SK-N-SH (cell line): Measurements from ENCODE around the gene EFNB2. TPM values are rescaled to one million over a fixed set of nuclear protein-coding genes. Genes with fewer than 3 reads are reported as not detected.

Experiments used
- CTCF ChIA-PET: fragments of 300-600, 350-600 bp; formaldehyde crosslinking; extraction: SDS; loops from one replicate; lab custom pipeline; 2021; lab: Yijun Ruan, JAX
- POLR2A ChIA-PET: fragments of 350-600 bp; sonication (Branson Sonifier 250); formaldehyde crosslinking; extraction: SDS; loops from one replicate; lab custom pipeline; 2020; ENCODE audit warnings: antibody characterized with exemption, inconsistent platforms; lab: Yijun Ruan, JAX
- DNase-seq: peaks from one replicate; pipeline ENCODE4 v3.0.0; 2012
- H2AFZ ChIP-seq: fragments of 200-600 bp; sonication (generic); 2 replicates; pipeline ENCODE4 v1.8.1; 2016; ENCODE audit warnings: antibody characterized with exemption, mild to moderate bottlenecking, low read depth
- H3F3A ChIP-seq: fragments of 200-600 bp; sonication (generic); replicated peaks from 2 replicates; pipeline ENCODE3; 2016; ENCODE audit warnings: antibody characterized with exemption, mild to moderate bottlenecking; ENCODE audit not compliant: insufficient read depth
- H3K27ac ChIP-seq, 2 experiments: fragments of 200-500 bp in 1 of 2; fragments of 200-600 bp in 1 of 2; sonication (Bioruptor generic) in 1 of 2; sonication (generic), shearing (Covaris generic) in 1 of 2; 2 replicates each; pipeline versions ENCODE4 v1.5.1 to v1.6.1; 2014 to 2016; ENCODE audit warnings: low read depth in 2 of 2, inconsistent platforms in 1 of 2, low read length in 1 of 2, mild to moderate bottlenecking in 1 of 2, mixed read lengths in 1 of 2
- H3K27me3 ChIP-seq: fragments of 200-600 bp; sonication (generic), shearing (Covaris generic); 2 replicates; pipeline ENCODE4 v1.6.1; 2016; ENCODE audit warnings: mixed run types; ENCODE audit not compliant: insufficient read depth
- H3K36me3 ChIP-seq, 2 experiments: fragments of 200-500 bp in 1 of 2; fragments of 200-600 bp in 1 of 2; sonication (Bioruptor generic) in 1 of 2; sonication (generic) in 1 of 2; replicated peaks in 1 of 2; 2 replicates each; pipeline versions ENCODE3 to v1.5.1; 2014 to 2016; ENCODE audit warnings: low read length in 1 of 2, mild to moderate bottlenecking in 1 of 2; ENCODE audit not compliant: insufficient read depth in 2 of 2, control insufficient read depth in 1 of 2
- H3K4me1 ChIP-seq, 2 experiments: fragments of 200-500 bp in 1 of 2; fragments of 200-600 bp in 1 of 2; sonication (Bioruptor generic) in 1 of 2; sonication (generic), shearing (Covaris generic) in 1 of 2; 2 replicates each; pipeline versions ENCODE4 v1.5.1 to v1.6.1; 2014 to 2016; ENCODE audit warnings: low read depth in 1 of 2, low read length in 1 of 2, mixed run types in 1 of 2; ENCODE audit not compliant: insufficient read depth in 2 of 2, control insufficient read depth in 1 of 2
- H3K4me2 ChIP-seq: fragments of 200-600 bp; sonication (generic), shearing (Covaris generic); 2 replicates; pipeline ENCODE4 v1.6.1; 2017; ENCODE audit warnings: mixed run types
- H3K4me3 ChIP-seq, 2 experiments: fragments of 200-500 bp in 1 of 2; fragments of 200-600 bp in 1 of 2; sonication (Bioruptor generic) in 1 of 2; sonication (generic), shearing (Covaris generic) in 1 of 2; 2 replicates each; pipeline versions ENCODE4 v1.5.1 to v1.8.1; 2014 to 2016; ENCODE audit warnings: low read depth in 2 of 2, inconsistent platforms in 1 of 2, low read length in 1 of 2, mild to moderate bottlenecking in 1 of 2, mixed read lengths in 1 of 2, moderate library complexity in 1 of 2
- H3K79me2 ChIP-seq: fragments of 200-600 bp; sonication (generic); 2 replicates; pipeline ENCODE4 v1.8.1; 2017; ENCODE audit warnings: mild to moderate bottlenecking; ENCODE audit not compliant: insufficient read depth
- H3K9ac ChIP-seq: fragments of 200-600 bp; sonication (generic); 2 replicates; pipeline ENCODE4 v1.6.1; 2017; ENCODE audit warnings: mixed run types
- H3K9me2 ChIP-seq: fragments of 200-600 bp; sonication (generic); 2 replicates; pipeline ENCODE4 v1.6.1; 2017; ENCODE audit warnings: mixed run types
- H3K9me3 ChIP-seq: fragments of 200-600 bp; sonication (generic); 2 replicates; pipeline ENCODE4 v1.6.1; 2017; ENCODE audit warnings: mixed run types, mild to moderate bottlenecking, moderate library complexity
- H4K20me1 ChIP-seq: fragments of 200-600 bp; sonication (generic); 2 replicates; pipeline ENCODE4 v1.6.1; 2017; ENCODE audit warnings: mild to moderate bottlenecking, mixed run types; ENCODE audit not compliant: insufficient read depth
- CHD2 ChIP-seq: fragments of 150-350 bp; IDR thresholded peaks from 2 replicates; pipeline ENCODE4 v1.6.1; 2018; ENCODE audit warnings: low read length; ENCODE audit not compliant: partially characterized antibody
- ELF1 ChIP-seq: IDR thresholded peaks from 2 replicates; pipeline ENCODE4 v1.4.0; 2012
- EP300 ChIP-seq, 2 experiments: IDR thresholded peaks; 2 replicates each; pipeline versions ENCODE4 v1.4.0 to v1.6.1; 2012; ENCODE audit warnings: borderline replicate concordance in 1 of 2, low read depth in 1 of 2, low read length in 1 of 2
- EZH2phosphoT487 ChIP-seq: fragments of 200-600 bp; sonication (generic); IDR thresholded peaks from 2 replicates; pipeline ENCODE4 v1.6.1; 2017; ENCODE audit warnings: low read depth, mixed run types, mild to moderate bottlenecking, antibody characterized with exemption, moderate library complexity, borderline replicate concordance
- FOXJ3 ChIP-seq: sonication (generic); formaldehyde crosslinking; IDR thresholded peaks from 2 replicates; pipeline ENCODE4 v1.5.1; 2020; ENCODE audit warnings: mild to moderate bottlenecking, missing genetic modification reagents
- GATA2 ChIP-seq: sonication (generic); formaldehyde crosslinking; IDR thresholded peaks from 2 replicates; pipeline ENCODE4 v1.5.0; 2020; ENCODE audit warnings: mild to moderate bottlenecking, missing genetic modification reagents
- MEF2A ChIP-seq: IDR thresholded peaks from 2 replicates; pipeline ENCODE4 v1.4.0; 2012; ENCODE audit warnings: low read depth, borderline replicate concordance
- MXI1 ChIP-seq: IDR thresholded peaks from 2 replicates; pipeline ENCODE4 v1.6.1; 2012; ENCODE audit warnings: mild to moderate bottlenecking, low read depth, low read length, improper control_type of control experiment
- NFIC ChIP-seq: IDR thresholded peaks from 2 replicates; pipeline ENCODE4 v1.4.0; 2012; ENCODE audit warnings: borderline replicate concordance
- NRF1 ChIP-seq: IDR thresholded peaks from 2 replicates; pipeline ENCODE4 v1.6.1; 2012; ENCODE audit warnings: low read depth, mild to moderate bottlenecking, low read length
- POLR2AphosphoS5 ChIP-seq: IDR thresholded peaks from 2 replicates; pipeline ENCODE4 v1.6.1; 2012; ENCODE audit warnings: low read depth, low read length
- RFX5 ChIP-seq: IDR thresholded peaks from 2 replicates; pipeline ENCODE4 v1.6.1; 2012; ENCODE audit warnings: mild to moderate bottlenecking, improper control_type of control experiment, low read length
- RXRA ChIP-seq: IDR thresholded peaks from 2 replicates; pipeline ENCODE4 v1.4.0; 2012; ENCODE audit warnings: low read depth, mild to moderate bottlenecking, borderline replicate concordance
- SIN3A ChIP-seq: IDR thresholded peaks from 2 replicates; pipeline ENCODE4 v1.6.1; 2012; ENCODE audit warnings: low read depth, mild to moderate bottlenecking, low read length, moderate library complexity, borderline replicate concordance
- SMC3 ChIP-seq: IDR thresholded peaks from 2 replicates; pipeline ENCODE4 v1.6.1; 2012; ENCODE audit warnings: low read depth, low read length, improper control_type of control experiment
- TAF1 ChIP-seq: IDR thresholded peaks from 2 replicates; pipeline ENCODE4 v1.6.1; 2012; ENCODE audit warnings: low read depth, mild to moderate bottlenecking, low read length, moderate library complexity, borderline replicate concordance
- WGBS: methylation state at CpG from one replicate; pipeline ENCODE4 v1.1.6; 2017; ENCODE audit warnings: low lambda C conversion rate; 5-methylcytosine and 5-hydroxymethylcytosine counted together
- polyA plus RNA-seq, 3 experiments: library from polyadenylated mRNA; depleted of rRNA; stranded (reverse); fragments of >200 nt; gene quantifications; 2 replicates each; pipeline ENCODE4 v1.2.3, GENCODE V29; 2012
- TF ChIP-seq, protein P1 (sequence below): IDR thresholded peaks from 2 replicates; pipeline ENCODE4 v1.4.0; 2012; ENCODE audit warnings: low read depth, borderline replicate concordance
- TF ChIP-seq, protein P2 (sequence below): IDR thresholded peaks from 2 replicates; pipeline ENCODE4 v1.6.1; 2012; ENCODE audit warnings: mild to moderate bottlenecking, low read depth, low read length, moderate library complexity
- TF ChIP-seq, protein P3 (sequence below): IDR thresholded peaks from 2 replicates; pipeline ENCODE4 v1.4.0; 2012; ENCODE audit warnings: low read depth
- TF ChIP-seq, protein P4 (sequence below): IDR thresholded peaks from 2 replicates; pipeline ENCODE4; 2012
- TF ChIP-seq, protein P5 (sequence below): IDR thresholded peaks from 2 replicates; pipeline ENCODE4 v1.4.0; 2012; ENCODE audit warnings: low read depth, borderline replicate concordance
- TF ChIP-seq, protein P6 (sequence below): fragments of 200-600 bp; sonication (generic); IDR thresholded peaks from 2 replicates; pipeline ENCODE4 v1.6.1; 2017; ENCODE audit warnings: antibody characterized with exemption, mild to moderate bottlenecking, moderate library complexity

Gene EFNB2
- polyA plus RNA-seq, 1 of the 3 experiments (the other 2 are of a cell fraction), result 3.0 TPM

DNA sequence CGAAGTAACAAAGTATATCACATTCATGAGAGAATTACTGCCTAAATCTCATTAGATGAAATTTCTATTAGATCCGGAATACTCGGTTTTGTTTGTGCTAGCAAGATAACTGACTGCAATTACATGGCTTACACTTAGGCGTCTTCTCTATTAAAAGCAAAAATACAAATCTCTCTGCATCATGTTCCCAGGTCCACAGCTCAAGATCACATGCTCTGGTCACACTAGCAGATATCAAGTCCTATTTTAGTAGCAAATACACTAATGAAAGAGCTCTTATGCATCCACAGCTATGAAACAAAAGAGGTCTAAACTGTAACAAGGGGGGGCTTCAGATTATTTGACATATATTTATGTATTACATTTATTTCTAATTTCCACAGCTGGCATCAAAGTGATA, 53.5 kb downstream of the EFNB2 start (continued):
- no peak for TF ChIP-seq TAF1
- no peak for TF ChIP-seq RXRA
- no peak for TF ChIP-seq SIN3A

DNA sequence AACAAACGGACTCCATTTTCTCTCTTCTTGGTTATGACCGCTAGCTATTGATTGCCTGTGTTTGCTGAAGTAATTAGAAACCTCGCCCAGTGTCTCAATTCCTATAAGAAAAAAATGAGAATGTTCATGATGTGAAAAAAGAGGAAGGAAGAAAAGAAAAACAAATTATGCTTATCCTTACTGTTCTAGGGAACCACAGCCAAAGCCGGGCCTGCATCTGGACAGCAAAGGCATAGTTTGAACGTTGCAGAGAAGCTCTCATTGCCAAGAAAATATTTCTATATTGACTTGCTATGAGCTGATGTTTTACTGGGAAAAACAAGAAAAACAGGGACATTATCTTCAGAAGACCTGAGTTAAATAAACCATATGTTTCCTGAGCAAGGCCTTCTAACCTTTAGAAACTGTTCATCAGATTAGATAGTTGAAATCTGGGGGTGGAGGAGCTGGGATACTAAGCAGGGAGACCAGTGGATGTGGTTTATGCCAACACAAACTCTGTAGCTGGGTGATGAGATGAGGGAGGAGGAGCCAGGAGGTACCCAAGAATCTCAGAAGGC, 55.0 kb downstream of the EFNB2 start:
- 67% methylated on average over 5 of the region's 5 CpGs for WGBS
- no peaks in the 10 kb centered on the region for H3K9me3 ChIP-seq
- H3K9ac ChIP-seq, result no peak overlapping the region
- no peaks in the 10 kb centered on the region for H3K79me2 ChIP-seq
- H3K4me2 ChIP-seq, result no peak overlapping the region
- CTCF ChIA-PET, result interaction anchor here (0.7 to 0.8 kb wide), 2 partner anchors 9 to 56 kb away, joined by 3 read pairs; no protein-coding TSS in a partner anchor
- no peaks in the 10 kb centered on the region for H3K9me2 ChIP-seq
- DNase-seq, result no peak
- no peaks in the 10 kb centered on the region for H4K20me1 ChIP-seq
- no peaks in the 10 kb centered on the region for H3K36me3 ChIP-seq
- no peak overlapping the region for H3K27ac ChIP-seq
- H3K4me3 ChIP-seq, result no peak overlapping the region
- TF ChIP-seq EZH2phosphoT487, result no peak
- TF ChIP-seq, protein P1, sequence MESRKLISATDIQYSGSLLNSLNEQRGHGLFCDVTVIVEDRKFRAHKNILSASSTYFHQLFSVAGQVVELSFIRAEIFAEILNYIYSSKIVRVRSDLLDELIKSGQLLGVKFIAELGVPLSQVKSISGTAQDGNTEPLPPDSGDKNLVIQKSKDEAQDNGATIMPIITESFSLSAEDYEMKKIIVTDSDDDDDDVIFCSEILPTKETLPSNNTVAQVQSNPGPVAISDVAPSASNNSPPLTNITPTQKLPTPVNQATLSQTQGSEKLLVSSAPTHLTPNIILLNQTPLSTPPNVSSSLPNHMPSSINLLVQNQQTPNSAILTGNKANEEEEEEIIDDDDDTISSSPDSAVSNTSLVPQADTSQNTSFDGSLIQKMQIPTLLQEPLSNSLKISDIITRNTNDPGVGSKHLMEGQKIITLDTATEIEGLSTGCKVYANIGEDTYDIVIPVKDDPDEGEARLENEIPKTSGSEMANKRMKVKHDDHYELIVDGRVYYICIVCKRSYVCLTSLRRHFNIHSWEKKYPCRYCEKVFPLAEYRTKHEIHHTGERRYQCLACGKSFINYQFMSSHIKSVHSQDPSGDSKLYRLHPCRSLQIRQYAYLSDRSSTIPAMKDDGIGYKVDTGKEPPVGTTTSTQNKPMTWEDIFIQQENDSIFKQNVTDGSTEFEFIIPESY, result no peak
- TF ChIP-seq, protein P2, sequence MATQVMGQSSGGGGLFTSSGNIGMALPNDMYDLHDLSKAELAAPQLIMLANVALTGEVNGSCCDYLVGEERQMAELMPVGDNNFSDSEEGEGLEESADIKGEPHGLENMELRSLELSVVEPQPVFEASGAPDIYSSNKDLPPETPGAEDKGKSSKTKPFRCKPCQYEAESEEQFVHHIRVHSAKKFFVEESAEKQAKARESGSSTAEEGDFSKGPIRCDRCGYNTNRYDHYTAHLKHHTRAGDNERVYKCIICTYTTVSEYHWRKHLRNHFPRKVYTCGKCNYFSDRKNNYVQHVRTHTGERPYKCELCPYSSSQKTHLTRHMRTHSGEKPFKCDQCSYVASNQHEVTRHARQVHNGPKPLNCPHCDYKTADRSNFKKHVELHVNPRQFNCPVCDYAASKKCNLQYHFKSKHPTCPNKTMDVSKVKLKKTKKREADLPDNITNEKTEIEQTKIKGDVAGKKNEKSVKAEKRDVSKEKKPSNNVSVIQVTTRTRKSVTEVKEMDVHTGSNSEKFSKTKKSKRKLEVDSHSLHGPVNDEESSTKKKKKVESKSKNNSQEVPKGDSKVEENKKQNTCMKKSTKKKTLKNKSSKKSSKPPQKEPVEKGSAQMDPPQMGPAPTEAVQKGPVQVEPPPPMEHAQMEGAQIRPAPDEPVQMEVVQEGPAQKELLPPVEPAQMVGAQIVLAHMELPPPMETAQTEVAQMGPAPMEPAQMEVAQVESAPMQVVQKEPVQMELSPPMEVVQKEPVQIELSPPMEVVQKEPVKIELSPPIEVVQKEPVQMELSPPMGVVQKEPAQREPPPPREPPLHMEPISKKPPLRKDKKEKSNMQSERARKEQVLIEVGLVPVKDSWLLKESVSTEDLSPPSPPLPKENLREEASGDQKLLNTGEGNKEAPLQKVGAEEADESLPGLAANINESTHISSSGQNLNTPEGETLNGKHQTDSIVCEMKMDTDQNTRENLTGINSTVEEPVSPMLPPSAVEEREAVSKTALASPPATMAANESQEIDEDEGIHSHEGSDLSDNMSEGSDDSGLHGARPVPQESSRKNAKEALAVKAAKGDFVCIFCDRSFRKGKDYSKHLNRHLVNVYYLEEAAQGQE, result no peak
- no peak for TF ChIP-seq ELF1
- no peak for TF ChIP-seq GATA2 (CRISPR knock-in tag)
- no peak for TF ChIP-seq EP300 (IDR thresholded peaks at IDR 0.05; ENCODE audit: borderline replicate concordance in 1 of 2, low read depth in 1 of 2, low read length in 1 of 2)
- TF ChIP-seq, protein P3, sequence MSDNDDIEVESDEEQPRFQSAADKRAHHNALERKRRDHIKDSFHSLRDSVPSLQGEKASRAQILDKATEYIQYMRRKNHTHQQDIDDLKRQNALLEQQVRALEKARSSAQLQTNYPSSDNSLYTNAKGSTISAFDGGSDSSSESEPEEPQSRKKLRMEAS, result no peak
- no peak for TF ChIP-seq RXRA
- no peak for TF ChIP-seq CHD2
- no peak for TF ChIP-seq POLR2AphosphoS5
- TF ChIP-seq FOXJ3 (CRISPR knock-in tag), result no peak
- TF ChIP-seq NRF1, result no peak
- no peak for TF ChIP-seq NFIC
- no peak for TF ChIP-seq MEF2A
- TF ChIP-seq, protein P4, sequence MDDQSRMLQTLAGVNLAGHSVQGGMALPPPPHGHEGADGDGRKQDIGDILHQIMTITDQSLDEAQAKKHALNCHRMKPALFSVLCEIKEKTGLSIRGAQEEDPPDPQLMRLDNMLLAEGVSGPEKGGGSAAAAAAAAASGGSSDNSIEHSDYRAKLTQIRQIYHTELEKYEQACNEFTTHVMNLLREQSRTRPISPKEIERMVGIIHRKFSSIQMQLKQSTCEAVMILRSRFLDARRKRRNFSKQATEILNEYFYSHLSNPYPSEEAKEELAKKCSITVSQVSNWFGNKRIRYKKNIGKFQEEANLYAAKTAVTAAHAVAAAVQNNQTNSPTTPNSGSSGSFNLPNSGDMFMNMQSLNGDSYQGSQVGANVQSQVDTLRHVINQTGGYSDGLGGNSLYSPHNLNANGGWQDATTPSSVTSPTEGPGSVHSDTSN, result no peak
- no peak for TF ChIP-seq MXI1
- TF ChIP-seq, protein P5, sequence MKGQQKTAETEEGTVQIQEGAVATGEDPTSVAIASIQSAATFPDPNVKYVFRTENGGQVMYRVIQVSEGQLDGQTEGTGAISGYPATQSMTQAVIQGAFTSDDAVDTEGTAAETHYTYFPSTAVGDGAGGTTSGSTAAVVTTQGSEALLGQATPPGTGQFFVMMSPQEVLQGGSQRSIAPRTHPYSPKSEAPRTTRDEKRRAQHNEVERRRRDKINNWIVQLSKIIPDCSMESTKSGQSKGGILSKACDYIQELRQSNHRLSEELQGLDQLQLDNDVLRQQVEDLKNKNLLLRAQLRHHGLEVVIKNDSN, result no peak
- TF ChIP-seq RFX5, result no peak
- TF ChIP-seq, protein P6, sequence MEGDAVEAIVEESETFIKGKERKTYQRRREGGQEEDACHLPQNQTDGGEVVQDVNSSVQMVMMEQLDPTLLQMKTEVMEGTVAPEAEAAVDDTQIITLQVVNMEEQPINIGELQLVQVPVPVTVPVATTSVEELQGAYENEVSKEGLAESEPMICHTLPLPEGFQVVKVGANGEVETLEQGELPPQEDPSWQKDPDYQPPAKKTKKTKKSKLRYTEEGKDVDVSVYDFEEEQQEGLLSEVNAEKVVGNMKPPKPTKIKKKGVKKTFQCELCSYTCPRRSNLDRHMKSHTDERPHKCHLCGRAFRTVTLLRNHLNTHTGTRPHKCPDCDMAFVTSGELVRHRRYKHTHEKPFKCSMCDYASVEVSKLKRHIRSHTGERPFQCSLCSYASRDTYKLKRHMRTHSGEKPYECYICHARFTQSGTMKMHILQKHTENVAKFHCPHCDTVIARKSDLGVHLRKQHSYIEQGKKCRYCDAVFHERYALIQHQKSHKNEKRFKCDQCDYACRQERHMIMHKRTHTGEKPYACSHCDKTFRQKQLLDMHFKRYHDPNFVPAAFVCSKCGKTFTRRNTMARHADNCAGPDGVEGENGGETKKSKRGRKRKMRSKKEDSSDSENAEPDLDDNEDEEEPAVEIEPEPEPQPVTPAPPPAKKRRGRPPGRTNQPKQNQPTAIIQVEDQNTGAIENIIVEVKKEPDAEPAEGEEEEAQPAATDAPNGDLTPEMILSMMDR, result no peak
- no peak for TF ChIP-seq SMC3
- H3K4me1 ChIP-seq, result no peaks in the 10 kb centered on the region; a peak in 1 of 4 replicates
- H3K27me3 ChIP-seq, result no peaks in the 10 kb centered on the region
- H3F3A ChIP-seq, result no peaks in the 10 kb centered on the region
- POLR2A ChIA-PET, result no interaction called here
- no peak overlapping the region for H2AFZ ChIP-seq
